ENCODE measurements around the gene USP17L28.
A peak's percentile ranks its signal among the peaks of the same experiment; 100 is the strongest.
"Not testable (repeated sequence)": the region's sequence is repeated elsewhere in the genome, so short reads cannot be mapped to it uniquely, and the experiment has no call there.

USP17L28 gene, protein sequence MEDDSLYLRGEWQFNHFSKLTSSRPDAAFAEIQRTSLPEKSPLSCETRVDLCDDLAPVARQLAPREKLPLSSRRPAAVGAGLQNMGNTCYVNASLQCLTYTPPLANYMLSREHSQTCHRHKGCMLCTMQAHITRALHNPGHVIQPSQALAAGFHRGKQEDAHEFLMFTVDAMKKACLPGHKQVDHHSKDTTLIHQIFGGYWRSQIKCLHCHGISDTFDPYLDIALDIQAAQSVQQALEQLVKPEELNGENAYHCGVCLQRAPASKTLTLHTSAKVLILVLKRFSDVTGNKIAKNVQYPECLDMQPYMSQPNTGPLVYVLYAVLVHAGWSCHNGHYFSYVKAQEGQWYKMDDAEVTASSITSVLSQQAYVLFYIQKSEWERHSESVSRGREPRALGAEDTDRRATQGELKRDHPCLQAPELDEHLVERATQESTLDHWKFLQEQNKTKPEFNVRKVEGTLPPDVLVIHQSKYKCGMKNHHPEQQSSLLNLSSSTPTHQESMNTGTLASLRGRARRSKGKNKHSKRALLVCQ

DNA sequence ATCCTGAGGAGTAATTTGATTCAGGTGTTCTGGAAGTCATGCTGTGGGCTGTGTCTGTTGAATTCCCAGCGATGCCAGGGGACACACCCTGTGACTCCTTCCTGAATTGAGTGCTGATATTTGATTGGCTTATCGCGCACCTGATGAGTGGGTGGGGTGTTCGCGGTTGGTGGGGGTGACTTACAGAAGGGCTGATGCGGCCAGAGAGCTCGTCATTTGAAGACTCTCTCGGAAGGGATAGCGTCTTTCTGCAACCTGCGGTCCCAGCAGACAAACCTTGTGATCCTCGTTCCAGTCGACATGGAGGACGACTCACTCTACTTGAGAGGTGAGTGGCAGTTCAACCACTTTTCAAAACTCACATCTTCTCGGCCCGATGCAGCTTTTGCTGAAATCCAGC is at the start of gene USP17L28:
Gene USP17L28 (plus strand): TSS at position 301 of the 400 bp plus-strand sequence. CDS start 0 bp downstream, at position 301.
- not testable (repeated sequence) for DNase-seq (ENCODE audit: extremely low read depth in 1 of 2, low read depth in 1 of 2)

DNA sequence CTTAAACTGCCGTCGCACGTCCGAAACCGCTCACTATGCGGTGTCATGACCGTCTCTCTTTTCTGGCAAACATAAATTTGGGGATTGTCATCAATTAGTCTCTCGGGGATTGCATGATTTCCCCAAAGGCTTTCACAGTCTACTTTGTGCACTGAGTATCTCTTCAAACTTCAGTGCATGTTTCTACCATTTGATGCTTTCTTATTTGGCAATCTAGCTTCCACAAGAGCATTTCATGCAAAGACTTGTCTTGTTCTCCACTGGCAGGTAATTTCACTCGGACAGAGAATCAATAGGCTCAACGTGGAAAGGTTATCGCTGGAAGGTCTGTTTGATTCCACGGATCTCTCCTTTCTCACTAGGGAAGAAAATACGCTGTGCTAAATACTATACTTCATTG is 24.5 kb upstream of the USP17L28 start:
- DNase-seq (ENCODE audit: extremely low read depth in 1 of 2, low read depth in 1 of 2), result not testable (repeated sequence)

DNA sequence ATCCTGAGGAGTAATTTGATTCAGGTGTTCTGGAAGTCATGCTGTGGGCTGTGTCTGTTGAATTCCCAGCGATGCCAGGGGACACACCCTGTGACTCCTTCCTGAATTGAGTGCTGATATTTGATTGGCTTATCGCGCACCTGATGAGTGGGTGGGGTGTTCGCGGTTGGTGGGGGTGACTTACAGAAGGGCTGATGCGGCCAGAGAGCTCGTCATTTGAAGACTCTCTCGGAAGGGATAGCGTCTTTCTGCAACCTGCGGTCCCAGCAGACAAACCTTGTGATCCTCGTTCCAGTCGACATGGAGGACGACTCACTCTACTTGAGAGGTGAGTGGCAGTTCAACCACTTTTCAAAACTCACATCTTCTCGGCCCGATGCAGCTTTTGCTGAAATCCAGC is 23.8 kb upstream of the USP17L28 start, which contains the start of gene USP17L24:
Gene USP17L24 (plus strand): TSS at position 301 of the 400 bp plus-strand sequence. CDS start 0 bp downstream, at position 301.
- not testable (repeated sequence) for DNase-seq (ENCODE audit: extremely low read depth in 1 of 2, low read depth in 1 of 2)

DNA sequence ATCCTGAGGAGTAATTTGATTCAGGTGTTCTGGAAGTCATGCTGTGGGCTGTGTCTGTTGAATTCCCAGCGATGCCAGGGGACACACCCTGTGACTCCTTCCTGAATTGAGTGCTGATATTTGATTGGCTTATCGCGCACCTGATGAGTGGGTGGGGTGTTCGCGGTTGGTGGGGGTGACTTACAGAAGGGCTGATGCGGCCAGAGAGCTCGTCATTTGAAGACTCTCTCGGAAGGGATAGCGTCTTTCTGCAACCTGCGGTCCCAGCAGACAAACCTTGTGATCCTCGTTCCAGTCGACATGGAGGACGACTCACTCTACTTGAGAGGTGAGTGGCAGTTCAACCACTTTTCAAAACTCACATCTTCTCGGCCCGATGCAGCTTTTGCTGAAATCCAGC is 19.1 kb upstream of the USP17L28 start, which contains the start of gene USP17L25:
Gene USP17L25 (plus strand): TSS at position 301 of the 400 bp plus-strand sequence. CDS start 0 bp downstream, at position 301.
- not testable (repeated sequence) for DNase-seq (ENCODE audit: extremely low read depth in 1 of 2, low read depth in 1 of 2)

DNA sequence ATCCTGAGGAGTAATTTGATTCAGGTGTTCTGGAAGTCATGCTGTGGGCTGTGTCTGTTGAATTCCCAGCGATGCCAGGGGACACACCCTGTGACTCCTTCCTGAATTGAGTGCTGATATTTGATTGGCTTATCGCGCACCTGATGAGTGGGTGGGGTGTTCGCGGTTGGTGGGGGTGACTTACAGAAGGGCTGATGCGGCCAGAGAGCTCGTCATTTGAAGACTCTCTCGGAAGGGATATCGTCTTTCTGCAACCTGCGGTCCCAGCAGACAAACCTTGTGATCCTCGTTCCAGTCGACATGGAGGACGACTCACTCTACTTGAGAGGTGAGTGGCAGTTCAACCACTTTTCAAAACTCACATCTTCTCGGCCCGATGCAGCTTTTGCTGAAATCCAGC is 14.3 kb upstream of the USP17L28 start, which contains the start of gene USP17L26:
Gene USP17L26 (plus strand): TSS at position 301 of the 400 bp plus-strand sequence. CDS start 0 bp downstream, at position 301.
- not testable (repeated sequence) for DNase-seq (ENCODE audit: extremely low read depth in 1 of 2, low read depth in 1 of 2)

DNA sequence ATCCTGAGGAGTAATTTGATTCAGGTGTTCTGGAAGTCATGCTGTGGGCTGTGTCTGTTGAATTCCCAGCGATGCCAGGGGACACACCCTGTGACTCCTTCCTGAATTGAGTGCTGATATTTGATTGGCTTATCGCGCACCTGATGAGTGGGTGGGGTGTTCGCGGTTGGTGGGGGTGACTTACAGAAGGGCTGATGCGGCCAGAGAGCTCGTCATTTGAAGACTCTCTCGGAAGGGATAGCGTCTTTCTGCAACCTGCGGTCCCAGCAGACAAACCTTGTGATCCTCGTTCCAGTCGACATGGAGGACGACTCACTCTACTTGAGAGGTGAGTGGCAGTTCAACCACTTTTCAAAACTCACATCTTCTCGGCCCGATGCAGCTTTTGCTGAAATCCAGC is 9.6 kb upstream of the USP17L28 start, which contains the start of gene USP17L5:
Gene USP17L5 (plus strand): TSS at position 301 of the 400 bp plus-strand sequence. CDS start 0 bp downstream, at position 301.
- not testable (repeated sequence) for DNase-seq (ENCODE audit: extremely low read depth in 1 of 2, low read depth in 1 of 2)

DNA sequence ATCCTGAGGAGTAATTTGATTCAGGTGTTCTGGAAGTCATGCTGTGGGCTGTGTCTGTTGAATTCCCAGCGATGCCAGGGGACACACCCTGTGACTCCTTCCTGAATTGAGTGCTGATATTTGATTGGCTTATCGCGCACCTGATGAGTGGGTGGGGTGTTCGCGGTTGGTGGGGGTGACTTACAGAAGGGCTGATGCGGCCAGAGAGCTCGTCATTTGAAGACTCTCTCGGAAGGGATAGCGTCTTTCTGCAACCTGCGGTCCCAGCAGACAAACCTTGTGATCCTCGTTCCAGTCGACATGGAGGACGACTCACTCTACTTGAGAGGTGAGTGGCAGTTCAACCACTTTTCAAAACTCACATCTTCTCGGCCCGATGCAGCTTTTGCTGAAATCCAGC is 4.8 kb upstream of the USP17L28 start, which contains the start of gene USP17L27:
Gene USP17L27 (plus strand): TSS at position 301 of the 400 bp plus-strand sequence. CDS start 0 bp downstream, at position 301.
- DNase-seq (ENCODE audit: extremely low read depth in 1 of 2, low read depth in 1 of 2), result not testable (repeated sequence)

DNA sequence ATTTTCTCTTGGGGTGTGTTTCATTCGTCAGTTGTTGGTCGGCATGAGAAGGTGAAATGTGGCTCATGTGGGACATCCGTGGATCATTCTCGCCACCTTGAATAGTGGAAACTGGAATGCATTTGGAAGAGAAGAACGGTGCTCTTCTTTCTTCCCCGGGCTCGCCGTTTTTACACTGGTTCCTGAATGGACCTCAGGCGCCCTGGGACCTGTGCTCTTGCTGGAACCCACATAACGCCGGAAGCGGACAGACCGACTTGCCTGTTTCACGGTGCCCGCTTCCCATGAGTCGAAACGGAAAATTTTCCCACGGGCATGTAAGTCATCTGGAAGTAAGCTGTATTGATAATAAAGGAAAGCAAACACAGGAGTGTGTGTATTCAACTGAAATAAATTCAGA is 2.2 kb downstream of the USP17L28 start:
- not testable (repeated sequence) for DNase-seq (ENCODE audit: extremely low read depth in 1 of 2, low read depth in 1 of 2)

DNA sequence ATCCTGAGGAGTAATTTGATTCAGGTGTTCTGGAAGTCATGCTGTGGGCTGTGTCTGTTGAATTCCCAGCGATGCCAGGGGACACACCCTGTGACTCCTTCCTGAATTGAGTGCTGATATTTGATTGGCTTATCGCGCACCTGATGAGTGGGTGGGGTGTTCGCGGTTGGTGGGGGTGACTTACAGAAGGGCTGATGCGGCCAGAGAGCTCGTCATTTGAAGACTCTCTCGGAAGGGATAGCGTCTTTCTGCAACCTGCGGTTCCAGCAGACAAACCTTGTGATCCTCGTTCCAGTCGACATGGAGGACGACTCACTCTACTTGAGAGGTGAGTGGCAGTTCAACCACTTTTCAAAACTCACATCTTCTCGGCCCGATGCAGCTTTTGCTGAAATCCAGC is 4.6 kb downstream of the USP17L28 start, which contains the start of gene USP17L29:
Gene USP17L29 (plus strand): TSS at position 301 of the 400 bp plus-strand sequence. CDS start 0 bp downstream, at position 301.
- not testable (repeated sequence) for DNase-seq (ENCODE audit: extremely low read depth in 1 of 2, low read depth in 1 of 2)

DNA sequence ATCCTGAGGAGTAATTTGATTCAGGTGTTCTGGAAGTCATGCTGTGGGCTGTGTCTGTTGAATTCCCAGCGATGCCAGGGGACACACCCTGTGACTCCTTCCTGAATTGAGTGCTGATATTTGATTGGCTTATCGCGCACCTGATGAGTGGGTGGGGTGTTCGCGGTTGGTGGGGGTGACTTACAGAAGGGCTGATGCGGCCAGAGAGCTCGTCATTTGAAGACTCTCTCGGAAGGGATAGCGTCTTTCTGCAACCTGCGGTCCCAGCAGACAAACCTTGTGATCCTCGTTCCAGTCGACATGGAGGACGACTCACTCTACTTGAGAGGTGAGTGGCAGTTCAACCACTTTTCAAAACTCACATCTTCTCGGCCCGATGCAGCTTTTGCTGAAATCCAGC is 14.1 kb downstream of the USP17L28 start, which contains the start of gene USP17L30:
Gene USP17L30 (plus strand): TSS at position 301 of the 400 bp plus-strand sequence. CDS start 0 bp downstream, at position 301.
- DNase-seq (ENCODE audit: extremely low read depth in 1 of 2, low read depth in 1 of 2), result not testable (repeated sequence)

DNA sequence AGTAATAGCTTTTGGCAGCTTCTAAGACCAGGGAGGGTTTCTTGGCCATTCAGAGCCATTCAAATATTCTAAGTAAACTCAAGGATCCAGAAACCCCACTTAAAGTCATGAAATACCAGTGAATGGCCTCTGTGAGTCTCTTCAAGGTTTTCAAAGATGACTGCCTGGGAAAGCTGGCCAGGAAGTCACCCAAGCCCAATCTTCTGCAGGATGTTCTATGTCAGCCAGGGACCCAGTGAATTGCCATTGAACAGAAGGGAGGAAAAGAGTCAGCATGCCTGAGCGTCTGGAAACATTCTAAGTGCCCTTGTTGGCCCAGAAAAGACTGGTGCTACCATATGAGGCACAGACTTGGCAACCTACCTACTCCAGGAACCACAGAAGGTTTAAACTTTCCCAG is 31.2 kb downstream of the USP17L28 start:
- DNase-seq (ENCODE audit: extremely low read depth in 1 of 2, low read depth in 1 of 2), result not testable (repeated sequence)

DNA sequence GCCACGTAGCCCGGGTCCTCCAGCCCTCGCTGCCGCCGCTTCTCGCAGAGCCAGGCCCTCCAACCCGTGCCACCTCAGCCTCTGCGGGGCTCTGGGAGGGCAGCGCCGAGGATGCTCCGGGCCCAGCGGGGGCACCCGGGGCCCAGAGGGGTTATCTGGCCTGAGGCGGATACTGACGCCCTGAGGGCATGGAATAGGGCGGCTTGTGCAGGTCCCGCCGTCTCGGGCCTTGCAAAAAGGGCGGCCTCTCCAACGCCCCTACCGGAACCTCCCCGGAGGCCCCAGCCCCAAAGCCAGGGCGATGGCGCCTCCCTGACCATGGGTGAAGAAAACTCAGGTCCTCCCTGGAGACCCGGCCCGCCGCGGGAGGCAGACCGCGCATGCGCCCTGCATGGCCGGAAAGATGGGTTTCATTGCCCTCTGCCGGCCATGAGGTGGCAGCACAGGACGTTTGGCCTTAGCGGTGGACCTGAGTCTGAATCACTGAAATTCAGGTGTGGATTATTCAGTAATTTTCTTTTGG is 32.4 kb downstream of the USP17L28 start:
- DNase-seq (ENCODE audit: extremely low read depth in 1 of 2, low read depth in 1 of 2), result peak in 1 of 2 donors; percentile 31

DNA sequence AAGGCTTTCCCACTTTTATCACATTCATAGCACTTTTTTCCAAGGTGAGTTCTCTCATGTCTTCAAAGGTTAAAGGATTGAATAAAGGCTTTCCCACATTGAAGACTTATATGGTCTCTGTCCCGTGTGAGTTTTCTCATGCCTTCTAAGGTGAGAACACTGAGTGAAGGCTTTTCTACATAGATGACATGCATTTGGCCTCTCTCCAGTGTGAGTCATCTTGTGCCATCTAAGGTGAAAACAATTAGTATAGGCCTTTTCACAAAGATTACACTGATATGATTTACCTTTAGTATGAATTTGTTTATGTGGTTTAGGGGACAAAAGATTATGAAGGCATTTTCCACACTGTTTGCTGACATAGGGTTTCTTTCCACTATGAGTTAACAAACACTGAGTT is 35.4 kb downstream of the USP17L28 start:
- DNase-seq (ENCODE audit: extremely low read depth in 1 of 2, low read depth in 1 of 2), result no peak

DNA sequence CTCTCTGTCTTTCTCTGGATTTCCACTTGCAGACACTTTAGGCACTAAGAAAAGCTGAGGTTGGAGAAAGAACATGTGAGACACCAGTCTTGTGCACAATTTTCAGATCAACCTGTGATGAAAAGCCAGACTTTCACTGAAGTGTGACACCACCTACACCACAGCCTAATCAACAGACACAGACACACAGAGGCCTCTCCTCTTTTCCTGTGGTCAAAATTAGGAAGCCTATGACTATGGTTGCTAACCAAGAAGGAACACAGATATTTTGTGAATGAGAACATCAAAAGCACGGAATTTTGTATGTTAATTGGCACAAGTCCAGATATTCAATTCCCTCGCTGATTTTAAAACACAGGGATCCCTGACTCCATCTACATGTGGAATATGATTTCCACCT is 40.3 kb downstream of the USP17L28 start:
- not testable (repeated sequence) for DNase-seq (ENCODE audit: extremely low read depth in 1 of 2, low read depth in 1 of 2)

Measured in stimulated activated CD8-positive, alpha-beta memory T cell treated with anti-CD3 and anti-CD28 coated beads, Interleukin-7, amount 100 ng/mL, for 48 hours (primary cell).